Neural cell (in vitro differentiated cells): Measurements from ENCODE around the gene PROK2.

Source experiments
- CTCF ChIP-seq: fragments of 450-650 bp; IDR thresholded peaks from 2 replicates; pipeline ENCODE4 v1.5.1; 2014; ENCODE audit warnings: antibody characterized with exemption, mild to moderate bottlenecking, moderate library complexity; ENCODE audit not compliant: poor library complexity, severe bottlenecking
- EZH2 ChIP-seq: fragments of 200-600, 300-800 bp; shearing (Covaris generic), sonication (generic); IDR thresholded peaks from 2 replicates; pipeline ENCODE4 v1.6.1; 2014; ENCODE audit warnings: antibody characterized with exemption, low read length, borderline replicate concordance, mild to moderate bottlenecking; ENCODE audit not compliant: insufficient read depth, poor library complexity, severe bottlenecking
- MXI1 ChIP-seq: fragments of 450-650 bp; conservative IDR thresholded peaks from 2 replicates; pipeline ENCODE4 v1.6.1; 2014; ENCODE audit warnings: antibody characterized with exemption, mild to moderate bottlenecking; ENCODE audit not compliant: poor library complexity, severe bottlenecking
- POLR2AphosphoS5 ChIP-seq: IDR thresholded peaks from 2 replicates; pipeline ENCODE4 v1.6.1; 2012
- REST ChIP-seq: IDR thresholded peaks from 2 replicates; pipeline ENCODE4 v1.6.1; 2012; ENCODE audit warnings: borderline replicate concordance
- TAF1 ChIP-seq: IDR thresholded peaks from 2 replicates; pipeline ENCODE4 v1.6.1; 2012; ENCODE audit warnings: low read depth

GRCh38 chr3:71758091-71758490, 26.9 kb downstream of the PROK2 start:
- TF ChIP-seq CTCF (no peak), EZH2 (no peak), MXI1 (no peak), POLR2AphosphoS5 (no peak), TAF1 (no peak), REST (no peak)
